Osteocyte (in vitro differentiated cells): Measurements from ENCODE around the gene TXNL1. TPM values are rescaled to one million over a fixed set of nuclear protein-coding genes. Genes with fewer than 3 reads are reported as not detected.

Experiments
- DNase-seq: peaks from one replicate; pipeline ENCODE4 v3.0.0; 2021; ENCODE audit warnings: mixed read lengths; ENCODE audit not compliant: unreplicated experiment; ENCODE audit errors: extremely low spot score
- H3K27ac Mint-ChIP-seq: one replicate; pipeline ENCODE4 v1.8.0; 2021; ENCODE audit warnings: mild to moderate bottlenecking, mixed read lengths; ENCODE audit not compliant: unreplicated experiment
- H3K27me3 Mint-ChIP-seq: one replicate; pipeline ENCODE4 v1.8.0; 2021; ENCODE audit warnings: mixed read lengths; ENCODE audit not compliant: unreplicated experiment
- H3K36me3 Mint-ChIP-seq: one replicate; pipeline ENCODE4 v1.8.0; 2021; ENCODE audit warnings: mixed read lengths; ENCODE audit not compliant: unreplicated experiment
- H3K4me1 Mint-ChIP-seq: one replicate; pipeline ENCODE4 v1.8.0; 2021; ENCODE audit warnings: mixed read lengths; ENCODE audit not compliant: unreplicated experiment
- H3K4me3 Mint-ChIP-seq: one replicate; pipeline ENCODE4 v1.8.0; 2021; ENCODE audit warnings: mild to moderate bottlenecking, moderate library complexity, mixed read lengths; ENCODE audit not compliant: unreplicated experiment
- H3K9me3 Mint-ChIP-seq: one replicate; pipeline ENCODE4 v1.8.0; 2021; ENCODE audit warnings: mixed read lengths; ENCODE audit not compliant: unreplicated experiment
- CTCF ChIP-seq: fragments of 200-600 bp; sonication (generic); IDR thresholded peaks from 2 replicates; pipeline ENCODE4 v1.5.0; 2021; ENCODE audit warnings: antibody characterized with exemption, mild to moderate bottlenecking, moderate library complexity
- total RNA-seq: library from RNA; stranded (reverse); gene quantifications from 2 replicates; pipeline ENCODE4 v1.2.1, GENCODE V29; 2021

TXNL1 gene
- total RNA-seq, 1 donor from 2014 or later, result 67.2 TPM

DNA sequence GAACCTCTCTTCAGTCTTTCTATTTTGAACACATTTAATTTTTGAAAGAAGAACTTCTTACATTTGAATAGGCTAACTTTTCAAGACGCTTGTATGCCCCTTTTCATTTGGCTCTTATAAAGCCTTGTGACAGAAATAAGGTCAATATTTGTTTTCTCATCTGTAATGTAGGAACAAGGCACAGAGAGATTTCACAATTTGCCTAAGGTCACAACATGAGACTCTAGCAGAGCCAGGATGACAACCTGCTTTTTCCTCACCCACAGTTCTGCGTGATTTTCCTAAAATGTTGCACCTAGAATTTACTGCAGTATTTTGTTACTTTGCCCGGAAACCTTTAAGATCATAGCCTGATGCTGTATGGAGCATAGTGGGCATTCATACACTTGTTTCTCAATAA, 67.4 kb downstream of the TXNL1 start:
- Mint-ChIP-seq H3K27ac (no peak overlapping the region), H3K4me3 (no peak overlapping the region), H3K36me3 (no peaks in the 10 kb centered on the region), H3K9me3 (no peaks in the 10 kb centered on the region), H3K27me3 (no peaks in the 10 kb centered on the region), H3K4me1 (peaks cover 13% of the 10 kb centered on the region)
- TF ChIP-seq CTCF, result no peak
- no peak for DNase-seq

- no peaks in the 10 kb centered on the region for H3K36me3 Mint-ChIP-seq
- no peaks in the 10 kb centered on the region for H3K9me3 Mint-ChIP-seq
- H3K27me3 Mint-ChIP-seq, result no peaks in the 10 kb centered on the region
- H3K4me1 Mint-ChIP-seq, result peaks cover 6% of the 10 kb centered on the region
- no peak for TF ChIP-seq CTCF
- H3K27ac Mint-ChIP-seq, result no peak overlapping the region
- DNase-seq, result no peak
- H3K4me3 Mint-ChIP-seq, result no peak overlapping the region
Observed at GRCh38 chr18:56569416-56569815, 69.0 kb downstream of the TXNL1 start.

GRCh38 chr18:56568986-56569385, 69.4 kb downstream of the TXNL1 start:
- no peaks in the 10 kb centered on the region for H3K27me3 Mint-ChIP-seq
- H3K4me3 Mint-ChIP-seq, result no peak overlapping the region
- H3K27ac Mint-ChIP-seq, result no peak overlapping the region
- TF ChIP-seq CTCF, result no peak
- H3K9me3 Mint-ChIP-seq, result no peaks in the 10 kb centered on the region
- DNase-seq, result no peak
- no peaks in the 10 kb centered on the region for H3K36me3 Mint-ChIP-seq
- H3K4me1 Mint-ChIP-seq, result peaks cover 6% of the 10 kb centered on the region

DNA sequence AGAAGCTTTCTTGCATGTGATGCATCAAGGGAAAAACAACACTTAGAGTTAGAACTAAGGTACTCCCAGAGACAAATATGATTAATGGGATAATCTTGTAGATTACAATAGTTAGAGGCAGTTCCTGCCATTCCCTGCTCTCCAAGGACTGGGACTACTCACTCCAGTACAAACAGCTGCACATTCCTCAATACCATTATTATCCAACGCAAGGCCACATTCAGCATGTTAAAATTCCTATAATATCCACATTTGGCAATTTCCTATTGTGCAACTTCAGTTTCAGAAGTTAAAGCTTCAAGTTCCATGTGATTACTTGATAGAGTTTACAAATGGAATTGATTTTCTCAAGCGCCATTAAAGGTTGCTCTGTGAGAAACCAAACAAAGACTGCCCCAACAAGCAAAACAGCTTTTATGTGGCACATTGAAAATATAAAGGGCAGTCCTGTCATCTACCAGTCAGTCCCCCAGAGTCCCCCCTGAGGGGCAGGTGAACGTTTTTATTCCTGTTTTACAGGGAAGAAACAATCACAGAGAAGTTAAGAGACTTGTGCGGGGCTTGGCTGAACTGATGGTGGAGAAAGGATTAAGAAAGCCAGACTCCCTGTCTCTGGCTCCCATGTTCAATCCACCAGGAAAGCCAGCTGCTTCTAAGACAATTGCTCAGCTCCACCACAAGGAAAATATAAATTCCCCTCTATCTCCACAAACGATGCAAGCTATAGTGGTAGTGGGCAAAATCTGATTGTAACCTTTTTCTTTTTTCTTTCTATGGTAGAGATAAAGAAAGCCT, 72.6 kb downstream of the TXNL1 start:
- no peaks in the 10 kb centered on the region for H3K9me3 Mint-ChIP-seq
- TF ChIP-seq CTCF, result no peak
- peaks cover 6% of the 10 kb centered on the region for H3K4me1 Mint-ChIP-seq
- no peak for DNase-seq
- H3K4me3 Mint-ChIP-seq, result no peak overlapping the region
- peak overlapping the region; percentile 23 for H3K27ac Mint-ChIP-seq
- H3K27me3 Mint-ChIP-seq, result no peaks in the 10 kb centered on the region
- H3K36me3 Mint-ChIP-seq, result no peaks in the 10 kb centered on the region

DNA sequence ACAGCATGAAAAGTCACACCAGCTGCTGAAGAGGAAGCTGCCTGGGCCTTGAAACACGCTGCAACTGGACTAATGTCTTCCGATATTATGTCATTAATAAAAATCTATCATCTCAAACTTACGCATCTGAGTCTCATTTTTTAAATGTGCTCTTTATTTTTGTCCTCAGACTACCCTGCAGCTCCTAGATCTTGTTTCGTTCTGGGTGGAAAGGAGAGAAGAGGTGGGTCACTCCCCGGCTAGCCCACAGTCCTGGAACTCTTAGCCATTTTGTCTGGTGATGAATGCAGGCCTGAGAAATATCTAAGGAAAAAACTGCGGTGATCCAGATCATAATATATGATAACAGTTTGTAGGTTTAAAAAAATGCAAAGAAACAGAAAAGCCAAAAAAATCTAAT, 73.3 kb downstream of the TXNL1 start:
- no peaks in the 10 kb centered on the region for H3K9me3 Mint-ChIP-seq
- H3K36me3 Mint-ChIP-seq, result no peaks in the 10 kb centered on the region
- H3K27ac Mint-ChIP-seq, result no peak overlapping the region
- H3K27me3 Mint-ChIP-seq, result no peaks in the 10 kb centered on the region
- H3K4me1 Mint-ChIP-seq, result peaks cover 6% of the 10 kb centered on the region
- no peak overlapping the region for H3K4me3 Mint-ChIP-seq
- TF ChIP-seq CTCF, result no peak
- no peak for DNase-seq
